GM12874 (cell line): Measurements from ENCODE around the gene FCRL6.

Experiments used
- CTCF ChIP-seq: IDR thresholded peaks from 2 replicates; pipeline ENCODE4 v1.5.1; 2011; ENCODE audit warnings: low read depth, mild to moderate bottlenecking, control low read depth, low read length, moderate library complexity; ENCODE audit not compliant: insufficient read depth

Gene FCRL6

GRCh38 chr1:159802111-159802510 lies at the start of gene FCRL6:
FCRL6 (plus strand) TSS chr1:159802360; CDS start chr1:159802425, 65 bp downstream.
- no peak for TF ChIP-seq CTCF

GRCh38 chr1:159753386-159753785 lies 48.8 kb upstream of the FCRL6 start:
- no peak for TF ChIP-seq CTCF

GRCh38 chr1:159755451-159756007 lies 46.6 kb upstream of the FCRL6 start:
- no peak for TF ChIP-seq CTCF

GRCh38 chr1:159756397-159756796 lies 45.8 kb upstream of the FCRL6 start:
- no peak for TF ChIP-seq CTCF

- TF ChIP-seq CTCF = no peak
These were observed 38.5 kb upstream of the FCRL6 start for GRCh38 chr1:159763686-159764085.

- TF ChIP-seq CTCF = no peak
These were observed 36.4 kb upstream of the FCRL6 start for GRCh38 chr1:159765806-159766205.

GRCh38 chr1:159771127-159771895 lies 30.8 kb upstream of the FCRL6 start:
- no peak for TF ChIP-seq CTCF
